Lung microvascular endothelial cell (primary cell): ENCODE measurements around the gene NUDT2. TPM values are rescaled to one million over a fixed set of nuclear protein-coding genes. Genes with fewer than 3 reads are reported as not detected.

Experiments used
- DNase-seq, 2 donors: peaks; one replicate each; pipeline versions ENCODE4 v3.0.0 to v3.0.0-alpha.2; 2010; ENCODE audit warnings: low read depth in 2 of 2
- total RNA-seq: library from RNA; depleted of rRNA; stranded (reverse); fragments of >200 nt; gene quantifications from 2 replicates; pipeline ENCODE4 v1.2.1, GENCODE V29; 2014

The NUDT2 gene
- total RNA-seq, 1 donor from 2014 or later: 38.3 TPM

GRCh38 chr9:34370335-34370969, 41.1 kb downstream of the NUDT2 start:
- no peak for DNase-seq

GRCh38 chr9:34370970-34371880, 41.9 kb downstream of the NUDT2 start:
- DNase-seq: peak in 1 of 2 donors; percentile 25

- no peak for DNase-seq
Measured at GRCh38 chr9:34371886-34372466, 42.6 kb downstream of the NUDT2 start.

DNA sequence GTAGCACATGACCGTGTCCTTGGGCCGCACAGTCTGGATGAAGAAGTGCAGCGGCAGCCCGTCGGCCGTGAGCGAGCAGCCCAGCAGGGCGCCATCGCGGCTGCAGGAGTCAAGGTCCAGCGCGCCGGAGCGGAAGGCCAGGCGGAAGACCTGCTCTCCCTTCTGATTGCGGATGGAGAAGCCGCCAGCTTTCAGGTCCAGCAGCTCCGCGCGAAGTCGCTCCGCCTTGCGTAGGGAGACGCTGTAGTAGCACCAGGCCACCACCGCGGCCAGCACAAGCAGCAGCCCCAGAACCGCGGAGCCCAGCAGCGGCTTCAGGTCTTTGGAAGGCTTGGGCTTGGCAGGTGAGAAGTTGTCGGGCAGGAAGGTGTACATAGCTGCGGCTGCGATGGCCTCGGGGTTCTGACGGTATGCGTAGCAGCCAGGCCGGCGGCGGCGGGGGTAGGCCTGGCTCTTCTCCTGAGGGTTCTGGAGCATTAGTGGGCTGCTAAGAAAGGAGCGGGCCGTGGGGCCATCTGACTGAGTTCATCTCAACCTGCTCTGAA, 43.2 kb downstream of the NUDT2 start:
- no peak for DNase-seq

GRCh38 chr9:34373749-34374148, 44.4 kb downstream of the NUDT2 start:
- no peak for DNase-seq

DNA sequence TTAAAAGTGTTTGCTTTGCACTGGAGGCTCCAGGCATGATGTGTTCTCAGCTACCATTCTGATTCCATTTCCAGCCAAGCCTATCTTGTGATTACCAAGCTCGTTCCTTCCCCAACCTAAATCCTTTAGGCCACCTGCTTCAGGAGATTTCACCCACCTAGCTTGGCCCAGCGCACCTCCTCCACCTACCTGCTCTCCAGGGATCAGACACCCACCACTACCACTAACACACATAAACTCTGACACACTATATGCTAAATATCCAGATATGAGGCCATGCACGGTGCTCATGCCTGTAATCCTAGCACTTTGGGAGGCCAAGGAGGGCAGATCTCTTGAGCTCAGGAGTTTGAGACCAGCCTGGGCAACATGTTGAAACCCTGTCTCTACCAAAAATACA, 45.0 kb downstream of the NUDT2 start:
- DNase-seq: no peak

DNA sequence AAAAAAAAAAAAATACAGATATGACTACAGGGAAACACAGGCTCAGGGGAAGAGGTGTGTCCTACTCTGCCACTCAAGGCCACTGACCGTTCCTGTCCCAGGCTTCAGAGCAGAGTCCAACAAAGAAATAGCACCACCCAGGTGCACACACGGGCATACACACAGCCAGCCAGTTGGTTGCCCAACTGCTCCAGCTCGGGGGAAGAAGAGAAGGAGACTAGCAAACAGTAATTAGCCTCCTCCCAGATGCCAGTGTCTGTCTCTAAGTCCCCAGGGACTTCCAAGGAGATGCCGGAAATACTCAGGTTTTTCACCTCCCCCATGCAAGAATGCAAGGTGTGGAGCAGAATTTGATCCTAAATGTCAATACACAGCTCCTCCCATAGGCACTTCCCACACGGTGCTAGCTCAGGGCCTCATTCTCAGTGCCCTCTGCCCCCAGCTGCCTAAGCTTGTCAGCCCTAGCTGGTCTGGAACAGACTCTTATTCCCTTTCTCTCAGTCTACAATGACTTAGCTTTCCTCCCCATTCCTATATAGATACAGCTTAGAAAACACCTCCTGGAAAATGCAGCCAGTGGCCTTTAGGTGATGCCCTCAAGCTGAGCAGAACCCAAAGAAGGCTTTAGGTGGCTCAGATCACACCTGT, 45.7 kb downstream of the NUDT2 start:
- no peak for DNase-seq

GRCh38 chr9:34375901-34376595, 46.7 kb downstream of the NUDT2 start:
- peak; percentile 35 to 43 for DNase-seq

DNA sequence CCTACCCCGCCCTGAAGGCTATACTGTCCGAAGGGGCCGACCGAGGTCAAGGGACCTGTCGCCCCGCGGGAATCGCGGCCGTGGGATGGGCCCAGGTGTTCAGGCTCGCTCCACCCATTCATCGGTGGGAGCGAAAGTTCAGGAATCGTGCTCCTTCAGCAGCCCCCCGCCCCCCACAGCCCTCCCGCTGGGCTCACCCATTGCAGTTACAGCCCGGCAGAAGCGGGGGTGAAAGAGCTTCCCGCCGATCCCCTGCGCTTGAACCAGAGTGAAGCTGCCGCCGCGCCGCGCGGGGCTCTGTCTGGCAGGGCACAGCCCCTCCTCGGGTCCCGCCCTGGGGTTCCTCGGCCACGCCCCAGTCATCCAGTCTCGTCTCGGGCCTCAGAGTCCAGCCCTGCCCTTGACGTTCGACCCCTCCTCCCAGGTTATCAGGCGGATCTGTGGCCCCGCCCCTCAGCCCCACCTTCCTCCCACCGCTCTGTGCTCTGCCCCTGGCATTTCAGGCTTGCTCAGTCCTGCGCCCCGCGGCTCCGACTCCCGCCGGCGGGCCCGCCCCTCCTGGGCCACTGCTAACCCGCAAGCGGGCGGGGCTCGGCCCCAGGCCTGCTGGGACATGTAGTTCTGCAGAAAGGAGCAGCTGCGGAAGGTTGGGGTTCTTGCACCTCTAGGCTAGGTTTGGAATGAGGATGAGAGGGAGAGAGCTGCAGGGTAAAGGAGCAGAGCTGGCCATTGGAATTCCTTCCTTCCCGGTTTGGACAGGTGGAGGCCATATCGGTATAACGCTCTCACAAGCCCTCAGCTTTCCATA, 47.4 kb downstream of the NUDT2 start, which contains the start of gene MYORG:
Gene MYORG (minus strand): TSS at position 303 of the 808 bp plus-strand sequence. CDS start 3,955 bp downstream, outside the sequence.
- DNase-seq: peak; percentile 75 to 80

- peak in 1 of 2 donors; percentile 13 for DNase-seq
Measured at GRCh38 chr9:34377404-34377746, 48.0 kb downstream of the NUDT2 start.

GRCh38 chr9:34378376-34379060, 49.1 kb downstream of the NUDT2 start:
- no peak for DNase-seq

- DNase-seq: peak; percentile 83 to 87
Measured at GRCh38 chr9:34379334-34380033, 50.1 kb downstream of the NUDT2 start.

GRCh38 chr9:34380034-34380510, 50.7 kb downstream of the NUDT2 start:
- no peak for DNase-seq

- peak; percentile 67 to 71 for DNase-seq
Measured at GRCh38 chr9:34380511-34381315, 51.3 kb downstream of the NUDT2 start.

GRCh38 chr9:34381323-34381722, 52.0 kb downstream of the NUDT2 start:
- no peak for DNase-seq

- DNase-seq: no peak
Measured at GRCh38 chr9:34382054-34382453, 52.7 kb downstream of the NUDT2 start.

GRCh38 chr9:34382879-34383278, 53.5 kb downstream of the NUDT2 start:
- no peak for DNase-seq

DNA sequence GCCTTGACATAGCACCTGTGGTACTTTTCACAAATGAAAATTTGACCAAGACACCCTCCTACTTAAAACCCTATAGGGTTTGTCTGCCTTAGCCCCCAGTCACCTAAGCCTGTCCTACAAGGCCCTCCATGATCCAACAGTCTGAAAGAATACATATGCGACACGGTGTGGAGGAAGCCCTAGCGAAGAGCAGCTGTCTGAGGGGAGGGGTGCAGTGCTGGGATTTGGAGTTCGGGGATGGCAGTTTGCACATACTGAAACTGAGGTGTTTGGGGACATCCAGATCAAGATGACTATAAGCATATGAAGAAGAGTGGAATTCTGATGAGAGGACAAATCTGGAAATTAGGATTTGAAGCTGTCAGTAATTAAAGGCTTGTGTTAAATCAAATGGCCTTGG, 54.5 kb downstream of the NUDT2 start:
- DNase-seq: no peak
